Measurements from ENCODE around the gene SEMA3C. TPM values are rescaled to one million over a fixed set of nuclear protein-coding genes. Genes with fewer than 3 reads are reported as not detected.

The SEMA3C gene
- total RNA-seq, 2 donors from 2014 or later, result 0.09 to 0.15 TPM

DNA sequence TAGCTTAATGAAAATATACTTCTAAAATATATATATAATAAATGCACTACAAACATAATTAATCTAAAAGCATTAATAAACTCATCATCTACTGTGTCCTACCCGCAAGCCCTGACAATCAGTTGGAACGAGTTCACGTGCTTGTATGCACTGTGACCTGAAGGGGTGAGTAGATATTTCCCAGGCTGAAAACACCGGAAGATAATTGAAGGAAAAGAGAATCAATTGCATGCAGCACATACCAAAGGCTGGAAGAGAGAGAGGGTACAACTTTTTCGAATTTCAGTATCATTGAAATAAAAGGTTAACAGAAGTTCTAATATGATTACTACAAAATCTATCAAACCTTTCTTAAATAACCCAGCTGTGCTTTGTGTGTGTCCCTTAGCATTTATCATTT lies 94.6 kb downstream of the SEMA3C start:
- Mint-ChIP-seq H3K27ac (no peak overlapping the region), H3K4me1 (peaks cover 2% of the 10 kb centered on the region), H3K36me3 (ENCODE audit: low read depth) (no peaks in the 10 kb centered on the region), H3K4me3 (no peak overlapping the region), H3K9me3 (no peaks in the 10 kb centered on the region), H3K27me3 (ENCODE audit: insufficient read depth) (peaks cover 49% of the 10 kb centered on the region)
- DNase-seq, result no peak
- WGBS, 2 experiments (ENCODE audit: insufficient coverage in 1 of 2, insufficient read length in 1 of 2), result 60 to 95% methylated on average over 1 to 5 of the region's 5 CpGs
- Histone ChIP-seq H3K9ac (ENCODE audit: extremely low read depth, low read length, poor library complexity, severe bottlenecking) (no peak overlapping the region), H3K4me1 (ENCODE audit: control insufficient read depth, insufficient read depth, low read length) (peaks cover 2% of the 10 kb centered on the region), H3K27me3 (ENCODE audit: control insufficient read depth, insufficient read depth, low read length, poor library complexity, severe bottlenecking) (peaks cover 35% of the 10 kb centered on the region), H3K27ac (ENCODE audit: low read depth, low read length) (peak overlapping the region; percentile 88), H3K4me3 (ENCODE audit: low read length) (no peak overlapping the region), H3K9me3 (ENCODE audit: control insufficient read depth, low read length) (no peaks in the 10 kb centered on the region), H3K36me3 (ENCODE audit: control insufficient read depth, insufficient read depth, low read length) (no peaks in the 10 kb centered on the region)
- TF ChIP-seq, protein P1, sequence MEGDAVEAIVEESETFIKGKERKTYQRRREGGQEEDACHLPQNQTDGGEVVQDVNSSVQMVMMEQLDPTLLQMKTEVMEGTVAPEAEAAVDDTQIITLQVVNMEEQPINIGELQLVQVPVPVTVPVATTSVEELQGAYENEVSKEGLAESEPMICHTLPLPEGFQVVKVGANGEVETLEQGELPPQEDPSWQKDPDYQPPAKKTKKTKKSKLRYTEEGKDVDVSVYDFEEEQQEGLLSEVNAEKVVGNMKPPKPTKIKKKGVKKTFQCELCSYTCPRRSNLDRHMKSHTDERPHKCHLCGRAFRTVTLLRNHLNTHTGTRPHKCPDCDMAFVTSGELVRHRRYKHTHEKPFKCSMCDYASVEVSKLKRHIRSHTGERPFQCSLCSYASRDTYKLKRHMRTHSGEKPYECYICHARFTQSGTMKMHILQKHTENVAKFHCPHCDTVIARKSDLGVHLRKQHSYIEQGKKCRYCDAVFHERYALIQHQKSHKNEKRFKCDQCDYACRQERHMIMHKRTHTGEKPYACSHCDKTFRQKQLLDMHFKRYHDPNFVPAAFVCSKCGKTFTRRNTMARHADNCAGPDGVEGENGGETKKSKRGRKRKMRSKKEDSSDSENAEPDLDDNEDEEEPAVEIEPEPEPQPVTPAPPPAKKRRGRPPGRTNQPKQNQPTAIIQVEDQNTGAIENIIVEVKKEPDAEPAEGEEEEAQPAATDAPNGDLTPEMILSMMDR (conservative IDR thresholded peaks at IDR 0.05), result no peak

DNA sequence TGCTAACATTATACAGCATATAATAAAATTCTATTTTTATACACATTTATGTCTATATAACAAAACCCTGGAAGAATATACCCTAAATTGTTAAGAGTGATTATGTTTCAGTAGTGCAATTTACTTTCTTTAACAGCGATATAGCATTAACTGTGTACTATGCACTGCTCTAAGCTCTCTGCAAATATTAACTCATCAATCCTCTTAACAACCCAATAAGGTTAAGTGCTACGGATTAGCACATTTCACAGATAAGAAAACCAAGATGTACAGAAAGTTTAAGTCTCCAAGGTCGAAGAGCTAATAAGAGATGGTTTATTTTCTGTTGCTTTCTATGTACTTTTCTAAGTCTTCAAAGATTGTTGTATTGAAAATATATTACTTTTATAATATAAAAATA lies 95.8 kb downstream of the SEMA3C start:
- H3K4me1 Mint-ChIP-seq, result peaks cover 2% of the 10 kb centered on the region
- no peak for DNase-seq
- peaks cover 35% of the 10 kb centered on the region for H3K27me3 ChIP-seq (ENCODE audit: control insufficient read depth, insufficient read depth, low read length, poor library complexity, severe bottlenecking)
- H3K9me3 Mint-ChIP-seq, result no peaks in the 10 kb centered on the region
- peaks cover 2% of the 10 kb centered on the region for H3K4me1 ChIP-seq (ENCODE audit: control insufficient read depth, insufficient read depth, low read length)
- no peaks in the 10 kb centered on the region for H3K9me3 ChIP-seq (ENCODE audit: control insufficient read depth, low read length)
- H3K36me3 ChIP-seq (ENCODE audit: control insufficient read depth, insufficient read depth, low read length), result no peaks in the 10 kb centered on the region
- no peak overlapping the region for H3K27ac ChIP-seq (ENCODE audit: low read depth, low read length)
- H3K27ac Mint-ChIP-seq, result no peak overlapping the region
- H3K36me3 Mint-ChIP-seq (ENCODE audit: low read depth), result no peaks in the 10 kb centered on the region
- peaks cover 50% of the 10 kb centered on the region for H3K27me3 Mint-ChIP-seq (ENCODE audit: insufficient read depth)
- 98% methylated on average over 3 of the region's 3 CpGs; no CpG with 5 or more reads in 1 of the 2 experiments for WGBS, 2 experiments (ENCODE audit: insufficient coverage in 1 of 2, insufficient read length in 1 of 2)
- H3K4me3 ChIP-seq (ENCODE audit: low read length), result no peak overlapping the region
- no peak overlapping the region for H3K9ac ChIP-seq (ENCODE audit: extremely low read depth, low read length, poor library complexity, severe bottlenecking)
- no peak overlapping the region for H3K4me3 Mint-ChIP-seq
- TF ChIP-seq, protein P1 (conservative IDR thresholded peaks at IDR 0.05), result no peak

DNA sequence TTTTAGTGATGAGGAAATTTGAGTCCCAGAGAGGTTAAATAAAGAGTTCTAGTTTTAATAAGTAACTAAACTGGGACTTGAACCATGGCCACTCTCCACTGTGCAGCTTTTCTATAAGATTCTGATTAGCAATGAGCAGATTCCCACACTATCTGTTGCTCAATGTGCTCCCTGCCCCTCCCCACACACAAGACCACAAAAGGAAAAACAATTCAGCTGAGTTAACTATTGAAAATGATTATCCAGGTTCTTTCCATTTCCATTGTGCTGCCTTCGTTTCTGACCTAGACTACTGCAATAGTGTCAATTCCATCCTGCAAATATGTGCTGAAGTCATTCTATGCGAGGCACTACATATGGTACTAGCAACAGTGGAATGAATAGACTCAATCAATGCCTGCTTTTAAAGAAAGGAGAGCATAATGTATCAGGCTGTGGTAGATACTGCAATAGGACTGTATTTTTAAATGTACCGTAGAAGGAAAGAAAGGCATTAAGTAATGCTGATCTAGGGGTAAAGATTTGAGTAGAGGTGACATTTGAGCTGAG lies 97.0 kb downstream of the SEMA3C start:
- WGBS, 2 experiments (ENCODE audit: insufficient coverage in 1 of 2, insufficient read length in 1 of 2), result 88 to 94% methylated on average over 3 of the region's 3 CpGs

More for the DNA sequence above, 97.0 kb downstream of the SEMA3C start:
- Mint-ChIP-seq H3K4me3 (no peak overlapping the region), H3K27me3 (ENCODE audit: insufficient read depth) (peaks cover 47% of the 10 kb centered on the region), H3K9me3 (no peaks in the 10 kb centered on the region), H3K27ac (no peak overlapping the region), H3K4me1 (peaks cover 2% of the 10 kb centered on the region), H3K36me3 (ENCODE audit: low read depth) (no peaks in the 10 kb centered on the region)
- H3K4me1 ChIP-seq (ENCODE audit: control insufficient read depth, insufficient read depth, low read length), result peaks cover 2% of the 10 kb centered on the region
- H3K27ac ChIP-seq (ENCODE audit: low read depth, low read length), result peak overlapping the region; percentile 16
- no peak for DNase-seq
- peaks cover 35% of the 10 kb centered on the region for H3K27me3 ChIP-seq (ENCODE audit: control insufficient read depth, insufficient read depth, low read length, poor library complexity, severe bottlenecking)
- H3K36me3 ChIP-seq (ENCODE audit: control insufficient read depth, insufficient read depth, low read length), result no peaks in the 10 kb centered on the region
- H3K9me3 ChIP-seq (ENCODE audit: control insufficient read depth, low read length), result no peaks in the 10 kb centered on the region
- H3K9ac ChIP-seq (ENCODE audit: extremely low read depth, low read length, poor library complexity, severe bottlenecking), result no peak overlapping the region
- TF ChIP-seq, protein P1 (conservative IDR thresholded peaks at IDR 0.05), result no peak
- no peak overlapping the region for H3K4me3 ChIP-seq (ENCODE audit: low read length)
